Keratinocyte (primary cell): ENCODE results near the gene IL19.

ENCODE experiments used
- CTCF ChIP-seq, 3 experiments: IDR thresholded peaks in 1 of 3; conservative IDR thresholded peaks in 1 of 3; optimal IDR thresholded peaks in 1 of 3; 2 replicates in 2 of 3; 3 replicates in 1 of 3; pipeline versions ENCODE3 to v1.5.1; 2011; ENCODE audit warnings: low read length in 3 of 3, mild to moderate bottlenecking in 3 of 3, moderate library complexity in 2 of 3, control low read depth in 1 of 3, inconsistent platforms in 1 of 3; ENCODE audit not compliant: insufficient read depth in 2 of 3; ENCODE audit errors: extremely low read depth in 1 of 3
- EZH2 ChIP-seq: IDR thresholded peaks from one replicate; pipeline ENCODE4 v1.6.1; 2012; ENCODE audit warnings: inconsistent platforms, mild to moderate bottlenecking, low read length, moderate library complexity

DNA sequence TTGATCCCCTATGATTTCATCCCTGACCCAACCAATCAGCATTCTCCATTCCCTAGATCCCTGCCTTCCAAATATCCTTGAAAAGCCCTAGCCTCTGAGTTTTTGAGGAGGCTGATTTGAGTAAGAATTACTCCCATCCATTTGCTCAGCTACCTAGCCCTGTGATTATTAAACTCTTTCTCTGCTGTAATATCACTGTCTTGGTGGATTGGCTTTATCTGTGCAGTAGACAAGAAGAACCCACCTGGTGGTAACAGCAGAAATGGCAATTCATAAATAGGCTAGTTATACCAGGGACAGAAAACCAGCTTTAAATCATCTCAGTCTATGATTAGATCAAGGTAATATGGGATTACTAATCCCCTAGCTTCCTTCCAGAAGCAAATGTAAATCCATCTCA, 107.9 kb downstream of the IL19 start:
- peak in 1 of 3 experiments; percentile 22 for TF ChIP-seq CTCF (optimal IDR thresholded peaks at IDR 0.05 in 1 of 3, IDR thresholded peaks at IDR 0.05 in 1 of 3, conservative IDR thresholded peaks at IDR 0.05 in 1 of 3; ENCODE audit: extremely low read depth in 1 of 3, insufficient read depth in 2 of 3, low read length in 3 of 3)
- no peak for TF ChIP-seq EZH2
